ENCODE results near the gene CALR3.
"Not testable (repeated sequence)": the region's sequence is repeated elsewhere in the genome, so short reads cannot be mapped to it uniquely, and the experiment has no call there.

The CALR3 gene

GRCh38 chr19:16524991-16525734, 29.2 kb upstream of the CALR3 start:
- DNase-seq (ENCODE audit: low read depth, low spot score), result no peak

GRCh38 chr19:16522559-16523377, 26.8 kb upstream of the CALR3 start:
- no peak for DNase-seq (ENCODE audit: low read depth, low spot score)

- DNase-seq (ENCODE audit: low read depth, low spot score), result no peak
These were observed 25.8 kb upstream of the CALR3 start for GRCh38 chr19:16521715-16522289.

GRCh38 chr19:16520986-16521624, 25.1 kb upstream of the CALR3 start:
- no peak for DNase-seq (ENCODE audit: low read depth, low spot score)

- no peak for DNase-seq (ENCODE audit: low read depth, low spot score)
These were observed 24.4 kb upstream of the CALR3 start for GRCh38 chr19:16520074-16520973.

GRCh38 chr19:16519230-16519687, 23.3 kb upstream of the CALR3 start:
- DNase-seq (ENCODE audit: low read depth, low spot score), result no peak

- DNase-seq (ENCODE audit: low read depth, low spot score), result no peak
These were observed 22.7 kb upstream of the CALR3 start for GRCh38 chr19:16518483-16519229.

- no peak for DNase-seq (ENCODE audit: low read depth, low spot score)
These were observed 22.1 kb upstream of the CALR3 start for GRCh38 chr19:16518061-16518460.

- DNase-seq (ENCODE audit: low read depth, low spot score), result no peak
These were observed 21.1 kb upstream of the CALR3 start for GRCh38 chr19:16516923-16517610.

GRCh38 chr19:16516381-16516780, 20.4 kb upstream of the CALR3 start:
- no peak for DNase-seq (ENCODE audit: low read depth, low spot score)

- DNase-seq (ENCODE audit: low read depth, low spot score), result no peak
These were observed 18.5 kb upstream of the CALR3 start for GRCh38 chr19:16514383-16515019.

- not testable (repeated sequence) for DNase-seq (ENCODE audit: low read depth, low spot score)
These were observed 16.6 kb upstream of the CALR3 start for GRCh38 chr19:16512611-16513010.

- DNase-seq (ENCODE audit: low read depth, low spot score), result peak; percentile 74
These were observed 13.4 kb upstream of the CALR3 start for GRCh38 chr19:16509141-16510061.

- DNase-seq (ENCODE audit: low read depth, low spot score), result no peak
These were observed 12.6 kb upstream of the CALR3 start for GRCh38 chr19:16508546-16508945.

GRCh38 chr19:16506961-16507360, 11.0 kb upstream of the CALR3 start:
- no peak for DNase-seq (ENCODE audit: low read depth, low spot score)

- not testable (repeated sequence) for DNase-seq (ENCODE audit: low read depth, low spot score)
These were observed 10.2 kb upstream of the CALR3 start for GRCh38 chr19:16506161-16506560.

- no peak for DNase-seq (ENCODE audit: low read depth, low spot score)
These were observed 8.3 kb upstream of the CALR3 start for GRCh38 chr19:16504271-16504670.

GRCh38 chr19:16497837-16498236, 1.9 kb upstream of the CALR3 start:
- no peak for DNase-seq (ENCODE audit: low read depth, low spot score)
